NCI-H1092 treated with DMSO at 0.1 percent for 48 hours (cell line): ENCODE results near the gene TMEM178B.

Experiments used
- DNase-seq: peaks from one replicate; lab custom pipeline; 2025; lab: John Stamatoyannopoulos, UW

The TMEM178B gene

GRCh38 chr7:141431140-141431479 lies 357.2 kb downstream of the TMEM178B start:
- no peak for DNase-seq

DNA sequence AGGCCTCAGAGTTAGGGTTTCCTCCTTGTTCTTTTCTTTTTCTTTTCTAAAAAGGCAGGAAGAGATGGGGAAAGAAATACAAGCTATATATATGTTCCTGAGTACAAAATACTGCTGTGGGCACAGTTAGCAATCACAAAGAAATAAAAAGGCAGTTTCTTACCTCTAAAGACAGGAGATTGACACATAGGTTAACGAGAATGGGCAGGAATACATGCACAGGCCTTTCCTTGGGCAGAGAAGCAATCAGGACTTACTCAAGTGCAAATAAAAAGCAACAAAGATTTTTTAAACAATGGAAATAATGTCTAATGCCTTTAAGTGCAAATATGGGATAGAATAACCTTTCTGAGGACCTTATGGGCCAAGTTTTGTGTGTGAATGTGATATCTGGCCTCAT lies 357.8 kb downstream of the TMEM178B start:
- DNase-seq = no peak

GRCh38 chr7:141433698-141434097 lies 359.8 kb downstream of the TMEM178B start:
- DNase-seq = no peak

- no peak for DNase-seq
These were observed 362.3 kb downstream of the TMEM178B start for GRCh38 chr7:141436139-141436538.

- no peak for DNase-seq
These were observed 362.8 kb downstream of the TMEM178B start for GRCh38 chr7:141436575-141437075.

DNA sequence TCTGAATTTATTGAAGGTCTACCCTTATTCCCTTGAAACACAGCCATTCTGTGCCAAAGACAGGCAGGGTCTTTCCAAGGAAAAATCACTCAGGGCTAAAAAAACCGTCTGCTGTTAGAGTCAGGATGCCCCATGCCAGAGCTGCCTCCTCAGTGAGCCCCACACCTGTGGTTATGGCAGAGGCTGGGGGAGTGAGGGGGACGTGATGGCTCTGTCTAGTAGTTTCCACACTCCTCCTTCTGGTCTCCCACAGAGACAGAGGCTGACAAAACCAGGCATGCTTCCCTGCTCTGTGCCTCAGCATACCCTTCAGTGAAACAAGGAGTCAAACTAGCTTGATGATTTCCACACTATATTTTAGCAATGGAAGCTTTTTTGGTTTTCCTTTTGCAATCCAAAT lies 365.3 kb downstream of the TMEM178B start:
- no peak for DNase-seq

- no peak for DNase-seq
These were observed 365.9 kb downstream of the TMEM178B start for GRCh38 chr7:141439776-141440175.

GRCh38 chr7:141441837-141442627 lies 368.2 kb downstream of the TMEM178B start:
- DNase-seq = no peak

DNA sequence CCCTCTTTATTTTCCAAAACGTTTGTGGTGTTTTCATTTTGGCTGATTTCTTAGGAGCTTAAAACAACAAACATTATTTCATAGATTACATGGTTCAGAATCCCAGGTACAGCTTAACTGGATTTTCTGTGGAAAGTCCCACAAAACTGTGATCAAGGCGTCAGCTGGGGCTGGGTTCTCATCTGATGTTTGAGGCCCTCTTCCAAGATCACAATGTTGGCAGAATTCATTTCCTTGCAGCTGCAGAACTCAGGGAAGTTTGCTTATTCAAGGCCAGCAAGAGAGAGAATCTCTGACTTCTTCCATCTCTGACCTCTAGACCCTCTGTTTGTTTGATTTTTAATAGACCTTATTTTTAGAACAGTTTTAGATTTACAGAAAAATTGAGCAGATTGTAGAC lies 368.9 kb downstream of the TMEM178B start:
- no peak for DNase-seq

DNA sequence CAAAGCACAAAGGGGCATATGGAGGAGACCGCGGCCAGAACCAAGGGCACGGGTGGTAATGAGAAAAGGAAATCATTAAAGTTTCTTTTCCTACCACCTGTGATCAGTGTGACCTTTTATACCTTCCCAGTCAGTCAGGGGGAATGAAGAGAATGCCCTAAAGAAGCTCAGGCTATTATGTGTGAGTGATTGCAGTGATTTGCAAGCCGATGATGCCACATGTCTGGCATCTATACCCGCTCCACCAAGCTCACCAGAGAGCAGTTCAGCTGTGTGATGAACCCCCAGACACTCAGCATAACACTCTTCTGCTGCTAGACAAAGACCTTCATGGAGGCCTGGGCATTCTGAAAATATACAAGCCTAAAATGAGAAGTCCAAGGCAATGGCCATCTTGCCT lies 371.1 kb downstream of the TMEM178B start:
- no peak for DNase-seq

GRCh38 chr7:141451232-141451631 lies 377.4 kb downstream of the TMEM178B start:
- DNase-seq = no peak

DNA sequence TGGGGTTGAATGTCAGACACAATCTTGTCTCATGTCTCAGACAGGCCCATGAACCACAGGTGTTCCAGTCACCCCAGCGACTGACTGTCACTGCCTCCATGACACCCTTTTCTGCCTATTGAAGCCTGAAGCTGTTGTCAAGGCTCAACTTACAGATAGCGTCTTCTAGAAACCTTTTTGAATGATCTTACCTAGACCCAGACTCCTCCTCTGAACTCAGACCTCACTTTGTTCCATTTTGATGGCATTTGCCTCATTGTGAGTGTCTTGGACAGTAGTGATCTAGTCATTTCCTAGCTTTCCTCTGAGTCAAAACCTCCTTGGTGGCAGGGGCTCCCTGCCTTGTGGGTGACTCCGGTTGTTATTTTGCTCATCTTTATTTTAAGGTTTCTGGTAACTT lies 379.0 kb downstream of the TMEM178B start:
- no peak for DNase-seq

DNA sequence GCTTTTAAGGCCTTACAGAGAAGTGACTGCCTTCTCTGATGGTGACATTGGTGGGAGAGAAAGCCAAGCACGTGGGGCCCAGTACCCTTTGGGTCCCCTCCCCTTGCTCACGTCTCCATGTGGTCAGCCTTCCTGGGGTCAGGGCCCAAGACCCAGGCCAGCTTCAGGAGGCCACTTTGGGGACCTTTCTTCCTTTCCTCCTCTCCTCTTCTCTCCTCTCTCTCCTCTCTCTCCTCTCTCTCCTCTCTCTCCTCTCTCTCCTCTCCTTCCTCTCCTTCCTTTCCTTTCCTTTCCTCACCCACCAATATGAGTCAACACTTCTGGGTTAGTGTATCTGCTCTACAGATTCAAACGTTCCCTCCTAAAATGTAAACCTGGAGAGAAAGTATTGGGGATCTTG lies 380.5 kb downstream of the TMEM178B start:
- no peak for DNase-seq

DNA sequence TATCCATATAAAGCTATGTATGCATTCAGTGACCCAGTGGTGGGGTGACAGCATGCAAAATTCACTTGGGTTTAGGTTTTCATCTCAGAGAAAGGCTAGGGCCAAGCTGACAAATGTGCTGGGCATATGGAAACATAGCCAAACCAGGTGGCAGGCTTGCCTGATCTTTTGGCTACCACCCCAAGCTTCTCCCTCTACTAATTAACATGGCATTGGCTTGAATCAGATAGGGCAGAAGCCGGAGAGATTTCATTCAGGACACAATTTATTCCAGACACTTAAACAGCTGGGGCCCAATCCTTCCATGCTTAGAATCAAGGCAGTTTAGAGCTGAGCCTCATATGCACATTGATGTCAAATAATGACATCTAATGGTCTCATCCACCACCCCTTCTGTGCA lies 381.9 kb downstream of the TMEM178B start:
- DNase-seq = no peak

GRCh38 chr7:141456298-141456697 lies 382.4 kb downstream of the TMEM178B start:
- no peak for DNase-seq

GRCh38 chr7:141456711-141457110 lies 382.8 kb downstream of the TMEM178B start:
- no peak for DNase-seq

DNA sequence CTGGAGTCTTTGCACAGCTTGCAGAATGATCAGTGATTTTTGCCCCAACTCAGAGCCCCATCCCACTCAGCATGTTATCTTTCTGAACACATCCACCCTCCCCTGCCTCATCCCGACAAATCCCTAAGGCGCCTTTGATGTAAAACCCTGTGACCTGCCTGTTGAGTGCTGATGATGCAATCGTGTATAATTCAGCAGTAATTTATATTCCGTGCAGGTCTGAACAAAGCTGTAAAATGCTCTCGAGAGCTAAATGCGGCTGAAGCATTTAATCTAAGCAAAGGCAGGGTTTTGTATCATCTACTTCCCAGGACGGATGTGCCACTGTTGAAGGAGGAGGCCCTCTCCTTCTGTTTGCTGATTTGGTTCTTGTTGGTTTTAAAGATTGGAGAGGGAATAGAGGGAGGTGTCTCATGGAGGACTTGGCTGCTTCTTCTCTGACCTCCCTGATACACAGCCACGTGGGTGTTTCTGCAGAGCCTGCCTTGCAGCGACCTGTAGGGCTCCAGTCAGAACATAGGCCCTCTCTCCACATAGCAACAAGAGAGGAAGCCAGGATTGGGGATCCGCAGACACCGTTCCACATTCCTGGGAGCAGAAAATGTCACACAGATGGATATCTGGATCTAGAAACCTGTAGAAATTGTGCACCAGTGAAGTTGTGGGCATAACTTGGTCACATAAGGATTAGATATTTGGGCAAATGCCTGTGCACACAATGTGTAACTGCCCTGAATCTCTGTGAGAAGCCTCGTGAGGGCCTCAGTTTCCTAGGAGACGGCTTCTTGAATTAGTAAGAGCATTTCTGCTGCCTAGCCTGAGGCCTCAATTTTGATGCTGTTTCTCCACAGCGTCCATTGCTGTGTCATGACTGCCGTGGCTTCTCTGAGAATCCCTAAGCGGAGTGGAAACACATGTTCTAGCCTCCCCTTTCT lies 387.2 kb downstream of the TMEM178B start:
- no peak for DNase-seq

- no peak for DNase-seq
These were observed 388.1 kb downstream of the TMEM178B start for GRCh38 chr7:141461924-141462323.

GRCh38 chr7:141462958-141463357 lies 389.1 kb downstream of the TMEM178B start:
- DNase-seq = no peak

DNA sequence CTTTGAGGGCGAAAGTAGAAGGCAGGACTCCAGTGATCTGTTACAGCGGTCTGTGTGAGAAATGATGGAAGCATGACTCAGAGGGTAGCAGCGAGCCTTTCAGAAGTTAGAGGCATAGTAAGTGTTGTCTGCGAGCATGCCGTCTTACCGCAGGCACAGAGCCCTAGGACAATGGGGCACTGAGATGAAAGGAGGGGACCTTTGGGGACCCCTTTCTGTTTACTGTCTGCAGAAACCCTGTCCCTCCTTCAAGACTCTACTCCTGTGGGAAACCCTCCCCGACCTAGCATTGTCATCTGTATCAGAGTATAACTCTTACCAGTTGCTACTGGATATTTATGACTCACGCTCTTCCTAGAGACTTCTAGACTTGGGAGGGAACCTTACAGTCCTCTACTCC lies 390.1 kb downstream of the TMEM178B start:
- DNase-seq = no peak

- DNase-seq = no peak
These were observed 390.7 kb downstream of the TMEM178B start for GRCh38 chr7:141464551-141464950.

GRCh38 chr7:141466151-141466904 lies 392.5 kb downstream of the TMEM178B start:
- no peak for DNase-seq
